Ramos (cell line): ENCODE data around the gene ARID5A.
"Not testable (repeated sequence)": the region's sequence is repeated elsewhere in the genome, so short reads cannot be mapped to it uniquely, and the experiment has no call there.

Source experiments
- in situ Hi-C: fragments of 300-500 bp; cut with MboI; formaldehyde crosslinking; loops from one replicate; pipeline ENCODE4 v1.14.3; 2022; ENCODE audit warnings: low sequenced_read_pairs; ENCODE audit not compliant: unreplicated experiment

ARID5A gene

GRCh38 chr2:96536445-96537065 lies at the start of gene ARID5A:
TSS of gene ARID5A (plus strand) at chr2:96536752. CDS start at chr2:96536827, 75 bp downstream.
- in situ Hi-C loops = no loop called here

- in situ Hi-C loops = no loop called here
Measured at GRCh38 chr2:96489261-96489660, 47.3 kb upstream of the ARID5A start.

- in situ Hi-C loops = no loop called here
Measured at GRCh38 chr2:96489663-96490062, 46.9 kb upstream of the ARID5A start.

GRCh38 chr2:96491860-96492497 lies 44.6 kb upstream of the ARID5A start:
- in situ Hi-C loops = no loop called here

- in situ Hi-C loops = no loop called here
Measured at GRCh38 chr2:96493072-96493471, 43.5 kb upstream of the ARID5A start.

- in situ Hi-C loops = no loop called here
Measured at GRCh38 chr2:96494188-96494587, 42.4 kb upstream of the ARID5A start.

- in situ Hi-C loops = no loop called here
Measured at GRCh38 chr2:96495982-96496629, 40.4 kb upstream of the ARID5A start.

- in situ Hi-C loops = no loop called here
Measured at GRCh38 chr2:96498021-96498431, 38.5 kb upstream of the ARID5A start.

GRCh38 chr2:96498611-96499010 lies 37.9 kb upstream of the ARID5A start:
- in situ Hi-C loops = not testable (repeated sequence)

- in situ Hi-C loops = no loop called here
Measured at GRCh38 chr2:96499061-96499960, 37.2 kb upstream of the ARID5A start.

- in situ Hi-C loops = loop anchor here (25.0 kb wide), 1 partner anchor 388 kb away; the partner anchor contains the start of gene ADRA2B
Measured at GRCh38 chr2:96500385-96501066, 36.0 kb upstream of the ARID5A start.

- in situ Hi-C loops = loop anchor here (25.0 kb wide), 1 partner anchor 389 kb away; the partner anchor contains the start of gene ADRA2B
Measured at GRCh38 chr2:96501471-96501874, 35.1 kb upstream of the ARID5A start.

- in situ Hi-C loops = loop anchor here (25.0 kb wide), 1 partner anchor 390 kb away; the partner anchor contains the start of gene ADRA2B
Measured at GRCh38 chr2:96501886-96502810, 34.4 kb upstream of the ARID5A start.

GRCh38 chr2:96502891-96503636 lies 33.5 kb upstream of the ARID5A start:
- in situ Hi-C loops = loop anchor here (25.0 kb wide), 1 partner anchor 391 kb away; the partner anchor contains the start of gene ADRA2B

- in situ Hi-C loops = loop anchor here (25.0 kb wide), 1 partner anchor 391 kb away; the partner anchor contains the start of gene ADRA2B
Measured at GRCh38 chr2:96503637-96504243, 32.8 kb upstream of the ARID5A start.

GRCh38 chr2:96505231-96505889 lies 31.2 kb upstream of the ARID5A start, which contains the start of gene NEURL3:
TSS of gene NEURL3 (minus strand) at chr2:96505357. CDS start at chr2:96505286, 71 bp downstream.
- in situ Hi-C loops = loop anchor here (25.0 kb wide), 1 partner anchor 393 kb away; the partner anchor contains the start of gene ADRA2B
